ACHN (cell line): ENCODE data around the gene KRT76.
"Not testable (repeated sequence)": the region's sequence is repeated elsewhere in the genome, so short reads cannot be mapped to it uniquely, and the experiment has no call there.

Experiments
- DNase-seq: peaks from one replicate; pipeline ENCODE4 v3.0.0-alpha.2; 2015
- in situ Hi-C: cut with HindIII; loops from 2 replicates; pipeline ENCODE4 v1.10.0; 2017; ENCODE audit warnings: low sequenced_read_pairs, low pct_ligation_motif_present, low pct_unique_long_range_greater_than_20kb

The KRT76 gene

DNA sequence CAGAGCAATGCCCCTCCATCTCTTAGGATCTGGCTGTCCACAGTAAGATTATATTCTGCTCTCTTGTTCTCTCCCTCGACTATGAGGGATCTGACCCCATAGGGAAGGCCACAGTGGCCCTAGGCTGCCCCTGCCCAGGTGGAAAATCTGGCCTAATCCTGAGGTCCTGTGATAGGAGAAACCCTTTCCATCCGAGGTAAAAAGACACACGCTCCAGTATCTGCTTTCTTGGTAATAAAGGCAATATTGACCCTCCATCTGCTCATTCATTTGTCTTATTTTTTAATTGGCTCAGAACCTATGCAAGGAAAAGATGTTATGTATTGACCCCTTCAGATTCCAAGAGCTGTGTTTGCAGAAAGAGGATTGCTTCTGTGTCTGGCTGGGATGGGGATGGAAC lies 9.7 kb downstream of the KRT76 start:
- no peak for DNase-seq
- in situ Hi-C loops: no loop called here

DNA sequence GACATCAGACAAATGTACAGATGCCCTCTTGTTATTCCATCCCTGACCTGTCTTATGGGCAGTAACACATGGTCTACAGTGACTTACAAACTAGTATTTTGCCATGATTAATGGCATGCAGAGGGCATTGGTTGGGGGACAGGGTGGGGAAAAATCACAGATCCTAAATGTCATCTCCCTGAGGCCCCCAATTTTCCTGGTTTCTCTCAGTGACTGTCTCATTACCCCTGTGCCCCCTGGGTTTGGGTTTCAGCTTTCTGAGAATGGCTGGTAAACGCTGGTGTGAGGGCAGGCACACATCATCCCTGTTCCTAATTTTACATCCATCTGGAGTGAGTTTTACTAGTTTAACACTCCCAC lies 10.1 kb downstream of the KRT76 start:
- no peak for DNase-seq
- in situ Hi-C loops: no loop called here

DNA sequence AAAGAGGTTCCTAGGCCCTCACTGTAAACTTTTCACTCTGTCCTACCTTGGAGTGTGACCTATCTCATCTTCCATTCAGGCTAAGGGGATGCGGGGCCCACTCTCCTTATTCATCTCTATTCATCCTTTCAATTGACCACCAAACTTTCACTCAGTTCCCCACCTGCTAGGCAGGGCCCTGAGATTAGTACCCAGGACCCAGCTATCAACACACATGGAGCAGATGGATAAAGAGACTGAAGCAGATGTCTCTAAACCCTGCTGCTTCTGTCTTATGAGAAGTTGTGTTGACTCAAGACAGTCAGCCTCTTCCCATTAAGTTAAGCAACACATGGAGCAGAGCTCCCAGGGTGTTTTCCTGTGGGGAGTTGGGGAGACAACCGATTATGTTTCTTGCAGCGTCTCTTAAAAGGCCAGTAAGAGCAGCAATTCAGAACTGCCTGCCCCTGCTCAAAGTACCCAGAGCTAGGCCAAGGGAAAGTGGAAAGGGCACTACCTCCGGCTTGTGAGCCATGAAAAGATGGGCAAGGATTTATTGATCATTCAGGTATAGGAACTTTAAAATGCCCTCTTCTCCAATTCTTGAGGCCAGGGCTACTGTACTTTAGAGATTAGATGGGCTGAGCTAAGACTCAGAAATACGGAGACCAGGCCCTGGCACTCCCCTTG lies 10.7 kb downstream of the KRT76 start:
- DNase-seq: no peak
- in situ Hi-C loops: no loop called here

GRCh38 chr12:52765702-52766101 lies 11.4 kb downstream of the KRT76 start:
- in situ Hi-C loops: no loop called here
- DNase-seq: no peak

- in situ Hi-C loops: no loop called here
These were observed 13.2 kb downstream of the KRT76 start for GRCh38 chr12:52763991-52764390.

DNA sequence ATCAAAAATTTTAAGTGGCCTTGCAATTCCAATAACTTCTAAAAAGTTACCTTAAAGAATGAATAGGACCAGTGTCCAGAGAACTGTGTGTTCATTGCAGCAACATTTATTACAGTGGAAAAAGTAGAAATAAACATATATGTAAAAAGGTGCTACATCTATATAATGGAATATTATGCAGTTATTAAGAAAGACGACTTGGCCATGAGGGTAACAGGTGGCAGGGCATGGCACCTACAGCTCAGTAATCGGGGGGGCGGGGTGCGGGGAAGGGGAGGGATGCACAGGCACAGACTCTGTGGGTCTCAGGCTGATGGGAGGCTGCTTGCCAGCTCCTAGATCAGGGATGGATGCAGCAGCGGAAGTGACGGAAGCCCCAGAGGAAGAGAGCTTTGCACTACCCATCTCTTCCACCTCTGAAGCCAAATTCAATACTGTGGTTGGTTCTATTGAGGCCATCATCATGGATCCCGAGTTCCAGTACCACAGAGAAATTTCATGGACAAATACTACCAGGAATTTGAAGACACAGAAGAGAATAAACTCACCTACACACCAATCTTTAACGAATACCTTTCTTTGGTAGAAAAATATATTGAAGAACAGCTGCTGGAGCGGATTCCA lies 14.0 kb downstream of the KRT76 start:
- DNase-seq: no peak
- in situ Hi-C loops: no loop called here

More at GRCh38 chr12:52763991-52764390, 13.2 kb downstream of the KRT76 start:
- no peak for DNase-seq

DNA sequence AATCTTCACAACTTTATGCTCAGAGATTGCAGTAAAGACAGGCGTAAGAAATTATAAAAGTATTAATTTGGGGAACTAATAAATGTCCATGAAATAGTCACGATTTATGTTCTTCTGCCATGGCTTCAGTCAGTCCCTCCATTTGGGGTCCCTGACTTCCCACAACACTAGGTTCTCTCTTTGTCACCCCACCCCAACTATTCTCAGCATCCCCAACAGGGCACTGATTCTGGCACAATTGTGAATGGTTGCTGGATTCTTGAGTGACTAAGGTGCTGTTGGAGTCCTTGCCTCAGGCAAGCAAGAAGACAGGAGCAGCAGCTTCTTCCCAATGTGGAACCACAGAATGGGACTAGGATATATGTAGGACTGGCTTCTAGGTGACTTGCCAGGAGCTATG lies 15.3 kb downstream of the KRT76 start:
- in situ Hi-C loops: no loop called here
- DNase-seq: no peak

- in situ Hi-C loops, DNase-seq: not testable (repeated sequence)
These were observed 15.9 kb downstream of the KRT76 start for GRCh38 chr12:52761218-52761617.

- in situ Hi-C loops: no loop called here
- DNase-seq: no peak
These were observed 16.5 kb downstream of the KRT76 start for GRCh38 chr12:52760623-52761022.

- no peak for DNase-seq
- in situ Hi-C loops: no loop called here
These were observed 17.4 kb downstream of the KRT76 start for GRCh38 chr12:52759695-52760094.

- no peak for DNase-seq
- in situ Hi-C loops: no loop called here
These were observed 17.9 kb downstream of the KRT76 start for GRCh38 chr12:52759218-52759617.

GRCh38 chr12:52757449-52758176 lies 19.5 kb downstream of the KRT76 start:
- in situ Hi-C loops: no loop called here
- DNase-seq: no peak

DNA sequence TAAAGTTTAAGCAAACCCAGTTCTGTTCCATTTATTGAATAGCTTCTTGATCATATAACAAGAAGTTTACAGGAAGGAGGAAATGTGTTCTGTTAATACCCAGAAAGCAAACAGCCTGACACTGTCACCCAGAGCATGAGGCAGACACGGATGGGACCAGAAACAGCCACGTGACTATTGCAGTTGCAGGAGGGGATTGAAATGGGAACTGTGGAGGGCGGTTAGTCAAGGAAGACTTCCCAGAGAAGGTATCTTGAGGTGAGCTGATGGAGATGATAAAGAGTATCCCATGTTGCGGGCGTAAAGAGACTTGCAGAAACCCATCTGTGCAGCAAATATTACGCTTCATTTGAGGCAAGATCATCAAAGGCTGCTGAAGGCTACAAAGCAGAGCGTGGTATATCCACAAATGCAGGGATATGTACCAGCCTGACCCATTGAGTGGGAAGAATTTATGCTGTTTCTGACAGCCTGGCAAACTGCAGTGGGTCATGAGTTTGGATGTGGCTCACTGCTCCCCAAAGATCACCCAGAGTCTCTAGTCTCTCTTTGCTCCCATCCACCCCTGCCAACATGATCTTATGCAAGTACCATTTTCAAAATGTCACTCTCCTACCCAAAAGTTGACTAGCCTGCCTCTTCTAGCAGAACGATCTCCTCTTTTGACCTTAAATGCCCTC lies 20.7 kb downstream of the KRT76 start:
- in situ Hi-C loops: no loop called here
- no peak for DNase-seq

DNA sequence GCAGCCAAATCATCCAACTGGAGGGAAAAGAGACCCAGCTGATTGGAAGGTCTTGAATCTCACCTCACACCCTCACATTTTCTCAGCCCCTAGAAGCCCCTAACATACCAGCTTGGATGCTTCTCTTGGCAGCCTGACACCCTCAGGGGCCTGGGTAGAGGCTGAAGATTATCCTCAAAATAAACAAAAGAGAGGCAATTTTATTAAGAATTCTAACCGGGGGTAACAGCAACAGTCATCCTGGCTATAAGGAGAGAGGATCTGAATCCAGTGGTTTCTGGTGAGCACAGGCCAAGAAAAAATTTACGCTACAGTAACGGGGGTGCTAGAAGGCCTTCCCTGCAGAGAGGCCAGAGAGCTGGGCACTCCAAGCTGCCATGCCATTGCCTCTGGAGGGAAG lies 21.6 kb downstream of the KRT76 start:
- in situ Hi-C loops: no loop called here
- no peak for DNase-seq

DNA sequence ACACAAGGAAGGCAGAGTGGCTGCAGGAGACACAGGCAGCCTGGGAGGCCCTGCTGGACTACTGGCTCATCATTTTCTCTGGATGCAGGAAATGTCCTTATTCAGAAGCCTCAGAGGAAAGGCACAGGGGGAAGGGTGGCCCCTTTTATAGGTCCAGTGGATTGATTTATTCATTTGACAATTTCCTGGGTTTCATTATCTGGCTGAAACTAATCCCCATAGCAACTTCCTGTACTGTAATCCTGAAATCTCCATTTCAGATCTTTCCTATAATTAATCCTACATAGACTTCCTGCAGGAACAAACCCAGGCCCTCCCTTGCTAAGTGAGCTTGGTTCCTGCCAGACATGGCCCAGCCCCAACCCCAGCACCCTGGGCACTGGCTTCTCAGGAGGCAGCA lies 23.0 kb downstream of the KRT76 start:
- DNase-seq: no peak
- in situ Hi-C loops: no loop called here

GRCh38 chr12:52753283-52753682 lies 23.9 kb downstream of the KRT76 start:
- DNase-seq: no peak
- in situ Hi-C loops: no loop called here

DNA sequence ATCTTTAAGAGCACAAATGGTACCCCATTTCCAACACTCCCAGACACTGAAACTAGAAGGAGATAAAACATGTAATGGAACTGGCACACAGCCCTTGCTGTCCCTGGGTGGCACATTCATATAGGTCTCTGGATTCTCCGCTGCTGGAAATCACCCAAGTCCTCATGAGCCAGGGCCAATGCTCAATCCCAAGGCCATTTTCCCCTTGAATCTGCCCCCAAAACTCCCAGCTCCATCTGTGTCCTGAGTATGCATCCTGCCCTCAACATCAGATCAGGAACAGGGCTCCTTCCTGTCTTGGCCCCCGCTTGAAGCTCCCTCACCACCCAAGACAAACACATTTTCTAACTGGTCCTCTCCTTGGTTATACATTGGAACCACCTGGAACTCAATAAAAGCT lies 24.6 kb downstream of the KRT76 start:
- in situ Hi-C loops: no loop called here
- DNase-seq: no peak

DNA sequence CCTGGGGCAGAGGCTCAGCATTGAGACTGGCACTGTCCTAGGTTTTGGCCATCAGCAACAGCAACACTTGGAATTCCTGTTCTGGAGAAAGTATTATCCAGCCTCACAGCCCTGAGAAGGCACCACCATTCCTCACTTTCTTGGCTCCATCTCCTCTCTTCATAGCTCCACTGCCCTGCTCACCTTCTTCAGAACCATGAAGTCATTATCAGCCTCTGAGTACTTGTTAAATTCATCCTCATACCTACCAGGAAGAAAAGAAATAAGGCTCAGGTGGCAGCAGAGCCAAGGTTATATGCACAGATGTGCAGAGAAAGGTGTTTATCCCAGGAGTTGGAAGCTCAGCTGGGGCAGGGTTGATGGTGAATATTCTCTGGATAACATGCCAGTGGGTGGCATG lies 25.4 kb downstream of the KRT76 start:
- no peak for DNase-seq
- in situ Hi-C loops: no loop called here

- DNase-seq, in situ Hi-C loops: not testable (repeated sequence)
These were observed 26.6 kb downstream of the KRT76 start for GRCh38 chr12:52750532-52750931.
